K562 (cell line): ENCODE results near the gene EIF5. TPM values are rescaled to one million over a fixed set of nuclear protein-coding genes. Genes with fewer than 3 reads are reported as not detected.

Experiments used
- DACH1 ChIP-seq: fragments of 450-650 bp; IDR thresholded peaks from 2 replicates; pipeline ENCODE4 v1.6.1; 2018; ENCODE audit not compliant: partially characterized antibody
- DMBX1 ChIP-seq: fragments of 250-450 bp; sonication (Bioruptor Pico); IDR thresholded peaks from 2 replicates; pipeline ENCODE4 v1.8.0; 2022; ENCODE audit warnings: inconsistent platforms, mild to moderate bottlenecking, moderate library complexity, borderline replicate concordance
- E2F6 ChIP-seq, 2 experiments: IDR thresholded peaks; 2 replicates each; pipeline ENCODE4 v1.6.1; 2011; ENCODE audit warnings: borderline replicate concordance in 1 of 2, control low read depth in 1 of 2, low read depth in 1 of 2, low read length in 1 of 2, mild to moderate bottlenecking in 1 of 2, mixed read lengths in 1 of 2, moderate library complexity in 1 of 2; ENCODE audit not compliant: insufficient read depth in 1 of 2, insufficient read length in 1 of 2, poor library complexity in 1 of 2, severe bottlenecking in 1 of 2; ENCODE audit errors: extremely low read depth in 1 of 2
- ETV6 ChIP-seq, 3 experiments: fragments of 150-350 bp in 1 of 3; sonication (generic) in 1 of 3; formaldehyde crosslinking in 1 of 3; IDR thresholded peaks; 2 replicates each; pipeline versions ENCODE4 v1.6.1 to v1.8.0; 2014 to 2022; ENCODE audit warnings: borderline replicate concordance in 2 of 3, low read depth in 2 of 3, antibody characterized with exemption in 1 of 3, low read length in 1 of 3, mild to moderate bottlenecking in 1 of 3, missing genetic modification reagents in 1 of 3
- ILK ChIP-seq: fragments of 450-650 bp; IDR thresholded peaks from 2 replicates; pipeline ENCODE4 v1.6.1; 2016; ENCODE audit warnings: missing genetic modification characterization, low read depth, mild to moderate bottlenecking, missing compliant biosample characterization, moderate library complexity, borderline replicate concordance
- MYBL2 ChIP-seq, 2 experiments: fragments of 450-650 bp in 1 of 2; sonication (generic) in 1 of 2; formaldehyde crosslinking in 1 of 2; IDR thresholded peaks; 2 replicates each; pipeline versions ENCODE4 v1.6.1 to v1.8.1; 2017 to 2022; ENCODE audit warnings: borderline replicate concordance in 1 of 2, inconsistent platforms in 1 of 2, low read depth in 1 of 2, mild to moderate bottlenecking in 1 of 2, missing genetic modification reagents in 1 of 2, moderate library complexity in 1 of 2
- NFATC3 ChIP-seq: fragments of 450-650 bp; IDR thresholded peaks from 2 replicates; pipeline ENCODE4 v1.6.1; 2017; ENCODE audit warnings: mild to moderate bottlenecking
- PHB ChIP-seq: fragments of 250-450 bp; sonication (Bioruptor Pico); IDR thresholded peaks from 2 replicates; pipeline ENCODE4 v1.5.0; 2021
- SRSF3 ChIP-seq: fragments of 200-400 bp; formaldehyde crosslinking; IDR thresholded peaks from 2 replicates; pipeline ENCODE4 v1.6.1; 2016; ENCODE audit warnings: mild to moderate bottlenecking, low read length, moderate library complexity; ENCODE audit not compliant: insufficient read depth
- TAF1 ChIP-seq: IDR thresholded peaks from 2 replicates; pipeline ENCODE4 v1.6.1; 2011; ENCODE audit warnings: mild to moderate bottlenecking, low read length, moderate library complexity; ENCODE audit not compliant: insufficient read depth, control insufficient read depth, severe bottlenecking; ENCODE audit errors: extremely low read depth
- TARDBP ChIP-seq: fragments of 450-650 bp; IDR thresholded peaks from 2 replicates; pipeline ENCODE4 v1.6.1; 2016
- ZFP30 ChIP-seq: fragments of 250-450 bp; sonication (Bioruptor Pico); IDR thresholded peaks from 2 replicates; pipeline ENCODE4 v1.8.0; 2022; ENCODE audit warnings: moderate library complexity, mild to moderate bottlenecking, inconsistent platforms, borderline replicate concordance
- polyA plus RNA-seq, 8 experiments: library from polyadenylated mRNA; depleted of rRNA in 4 of 8; stranded (reverse) in 5 of 8; unstranded in 3 of 8; fragments of >200 nt; fragmentation: Nextera tagmentation in 2 of 8; fragmentation: Illumina TruSeq in 1 of 8; extraction: Ambion mirVana in 2 of 8; extraction: Trizol in 1 of 8; gene quantifications; 2 replicates each; pipeline versions ENCODE4 v1.2.1 to v1.2.3, GENCODE V29; 2011 to 2014; ENCODE audit warnings: inconsistent platforms in 1 of 8, missing spikeins in 1 of 8
- total RNA-seq, 7 experiments: library from RNA; depleted of rRNA in 6 of 7; stranded (reverse); fragments of >200 nt in 6 of 7; fragmentation: Illumina TruSeq in 2 of 7; extraction: Trizol in 2 of 7; gene quantifications; 2 replicates each; pipeline versions ENCODE4 v1.2.1 to v1.2.3, GENCODE V29; 2011 to 2021; ENCODE audit warnings: low replicate concordance in 1 of 7
- TF ChIP-seq, protein P1 (sequence below), 2 experiments: fragments of 450-650 bp in 1 of 2; sonication (generic) in 1 of 2; formaldehyde crosslinking in 1 of 2; IDR thresholded peaks in 1 of 2; conservative IDR thresholded peaks in 1 of 2; 2 replicates each; pipeline versions ENCODE4 v1.6.1 to v1.8.1; 2016 to 2023; ENCODE audit warnings: mild to moderate bottlenecking in 2 of 2, moderate library complexity in 2 of 2, inconsistent platforms in 1 of 2, missing genetic modification reagents in 1 of 2
- TF ChIP-seq, protein P2 (sequence below), 2 experiments: fragments of 450-650 bp; IDR thresholded peaks; 2 replicates each; pipeline ENCODE4 v1.6.1; 2018; ENCODE audit warnings: mild to moderate bottlenecking in 2 of 2, low read depth in 1 of 2; ENCODE audit not compliant: partially characterized antibody in 2 of 2

Gene EIF5
- total and polyA plus RNA-seq, 9 of the 15 experiments (the other 6 are each of a cell fraction or from before 2014, with no cell fraction given): 92.7 to 442 (median 190) TPM

DNA sequence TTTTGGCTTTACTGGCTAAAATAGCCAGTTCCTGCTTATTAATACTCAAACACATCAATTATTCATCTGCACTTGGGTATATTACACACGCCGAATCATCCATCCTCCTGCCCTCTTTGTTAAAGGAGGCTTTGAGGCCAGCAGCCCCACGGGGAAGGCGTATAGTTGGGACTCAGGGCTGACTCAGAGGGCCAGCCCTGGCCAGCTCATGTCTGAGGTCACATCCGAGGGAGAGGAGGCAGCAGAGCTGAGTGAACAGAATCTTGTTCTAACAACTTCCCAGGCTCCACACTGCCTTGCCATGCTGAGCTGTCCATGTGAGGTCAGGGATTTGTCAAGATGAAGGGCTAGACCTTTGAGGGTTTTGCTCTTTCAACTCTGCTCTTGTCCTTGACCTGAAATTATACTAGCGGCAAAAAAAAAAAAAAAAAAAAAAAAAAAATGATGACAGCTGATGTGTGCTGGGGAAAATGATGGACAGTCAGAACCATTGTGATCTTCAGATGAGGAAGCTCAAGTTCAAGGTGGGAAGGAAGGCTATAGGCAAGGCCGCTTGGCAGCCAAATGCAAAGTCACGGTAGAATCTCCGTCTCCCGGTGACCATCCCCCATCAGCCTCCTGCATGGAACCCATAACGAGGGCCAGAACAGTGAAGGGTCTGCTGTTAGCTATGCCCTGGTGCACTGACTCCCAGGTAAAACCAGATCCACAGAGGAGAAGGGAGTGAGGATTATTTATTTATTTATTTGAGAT is 38.7 kb downstream of the EIF5 start (continued):
- TF ChIP-seq E2F6 (IDR thresholded peaks at IDR 0.05; ENCODE audit: borderline replicate concordance in 1 of 2, extremely low read depth in 1 of 2, insufficient read depth in 1 of 2, insufficient read length in 1 of 2, low read depth in 1 of 2, low read length in 1 of 2, poor library complexity in 1 of 2, severe bottlenecking in 1 of 2) (peak in 1 of 2 experiments; percentile 8), PHB (CRISPR knock-in tag) (no peak), SRSF3 (no peak), ETV6 (IDR thresholded peaks at IDR 0.05; ENCODE audit: borderline replicate concordance in 1 of 2, low read depth in 2 of 2, low read length in 1 of 2) (no peak), ETV6 (CRISPR knock-in tag; IDR thresholded peaks at IDR 0.05; ENCODE audit: borderline replicate concordance) (no peak), MYBL2 (IDR thresholded peaks at IDR 0.05; ENCODE audit: low read depth) (no peak), MYBL2 (CRISPR knock-in tag; IDR thresholded peaks at IDR 0.05; ENCODE audit: borderline replicate concordance) (no peak), ILK (tag) (no peak), ZFP30 (CRISPR knock-in tag) (no peak), TAF1 (peak; percentile 20), DMBX1 (CRISPR knock-in tag) (no peak), TARDBP (no peak), NFATC3 (no peak), DACH1 (no peak)
- TF ChIP-seq, protein P1, sequence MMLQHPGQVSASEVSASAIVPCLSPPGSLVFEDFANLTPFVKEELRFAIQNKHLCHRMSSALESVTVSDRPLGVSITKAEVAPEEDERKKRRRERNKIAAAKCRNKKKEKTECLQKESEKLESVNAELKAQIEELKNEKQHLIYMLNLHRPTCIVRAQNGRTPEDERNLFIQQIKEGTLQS (IDR thresholded peaks at IDR 0.05): peak; percentile 72
- TF ChIP-seq, protein P1 (CRISPR knock-in tag; conservative IDR thresholded peaks at IDR 0.05): no peak
- TF ChIP-seq, protein P2, sequence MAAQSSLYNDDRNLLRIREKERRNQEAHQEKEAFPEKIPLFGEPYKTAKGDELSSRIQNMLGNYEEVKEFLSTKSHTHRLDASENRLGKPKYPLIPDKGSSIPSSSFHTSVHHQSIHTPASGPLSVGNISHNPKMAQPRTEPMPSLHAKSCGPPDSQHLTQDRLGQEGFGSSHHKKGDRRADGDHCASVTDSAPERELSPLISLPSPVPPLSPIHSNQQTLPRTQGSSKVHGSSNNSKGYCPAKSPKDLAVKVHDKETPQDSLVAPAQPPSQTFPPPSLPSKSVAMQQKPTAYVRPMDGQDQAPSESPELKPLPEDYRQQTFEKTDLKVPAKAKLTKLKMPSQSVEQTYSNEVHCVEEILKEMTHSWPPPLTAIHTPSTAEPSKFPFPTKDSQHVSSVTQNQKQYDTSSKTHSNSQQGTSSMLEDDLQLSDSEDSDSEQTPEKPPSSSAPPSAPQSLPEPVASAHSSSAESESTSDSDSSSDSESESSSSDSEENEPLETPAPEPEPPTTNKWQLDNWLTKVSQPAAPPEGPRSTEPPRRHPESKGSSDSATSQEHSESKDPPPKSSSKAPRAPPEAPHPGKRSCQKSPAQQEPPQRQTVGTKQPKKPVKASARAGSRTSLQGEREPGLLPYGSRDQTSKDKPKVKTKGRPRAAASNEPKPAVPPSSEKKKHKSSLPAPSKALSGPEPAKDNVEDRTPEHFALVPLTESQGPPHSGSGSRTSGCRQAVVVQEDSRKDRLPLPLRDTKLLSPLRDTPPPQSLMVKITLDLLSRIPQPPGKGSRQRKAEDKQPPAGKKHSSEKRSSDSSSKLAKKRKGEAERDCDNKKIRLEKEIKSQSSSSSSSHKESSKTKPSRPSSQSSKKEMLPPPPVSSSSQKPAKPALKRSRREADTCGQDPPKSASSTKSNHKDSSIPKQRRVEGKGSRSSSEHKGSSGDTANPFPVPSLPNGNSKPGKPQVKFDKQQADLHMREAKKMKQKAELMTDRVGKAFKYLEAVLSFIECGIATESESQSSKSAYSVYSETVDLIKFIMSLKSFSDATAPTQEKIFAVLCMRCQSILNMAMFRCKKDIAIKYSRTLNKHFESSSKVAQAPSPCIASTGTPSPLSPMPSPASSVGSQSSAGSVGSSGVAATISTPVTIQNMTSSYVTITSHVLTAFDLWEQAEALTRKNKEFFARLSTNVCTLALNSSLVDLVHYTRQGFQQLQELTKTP (IDR thresholded peaks at IDR 0.05; ENCODE audit: low read depth in 1 of 2, partially characterized antibody in 2 of 2): no peak
